Stimulated activated CD4-positive, alpha-beta T cell treated with anti-CD3 and anti-CD28 coated beads, TNF-alpha, amount 100 ng/mL, for 1 hour (primary cell): ENCODE results near the gene MYEOV.
A peak's percentile ranks its signal among the peaks of the same experiment; 100 is the strongest.

Source experiments
- DNase-seq, 3 donors: peaks; one replicate each; pipeline ENCODE4 v3.0.0-alpha.2; 2020; ENCODE audit warnings: low read depth in 3 of 3, low spot score in 1 of 3

Gene MYEOV

DNA sequence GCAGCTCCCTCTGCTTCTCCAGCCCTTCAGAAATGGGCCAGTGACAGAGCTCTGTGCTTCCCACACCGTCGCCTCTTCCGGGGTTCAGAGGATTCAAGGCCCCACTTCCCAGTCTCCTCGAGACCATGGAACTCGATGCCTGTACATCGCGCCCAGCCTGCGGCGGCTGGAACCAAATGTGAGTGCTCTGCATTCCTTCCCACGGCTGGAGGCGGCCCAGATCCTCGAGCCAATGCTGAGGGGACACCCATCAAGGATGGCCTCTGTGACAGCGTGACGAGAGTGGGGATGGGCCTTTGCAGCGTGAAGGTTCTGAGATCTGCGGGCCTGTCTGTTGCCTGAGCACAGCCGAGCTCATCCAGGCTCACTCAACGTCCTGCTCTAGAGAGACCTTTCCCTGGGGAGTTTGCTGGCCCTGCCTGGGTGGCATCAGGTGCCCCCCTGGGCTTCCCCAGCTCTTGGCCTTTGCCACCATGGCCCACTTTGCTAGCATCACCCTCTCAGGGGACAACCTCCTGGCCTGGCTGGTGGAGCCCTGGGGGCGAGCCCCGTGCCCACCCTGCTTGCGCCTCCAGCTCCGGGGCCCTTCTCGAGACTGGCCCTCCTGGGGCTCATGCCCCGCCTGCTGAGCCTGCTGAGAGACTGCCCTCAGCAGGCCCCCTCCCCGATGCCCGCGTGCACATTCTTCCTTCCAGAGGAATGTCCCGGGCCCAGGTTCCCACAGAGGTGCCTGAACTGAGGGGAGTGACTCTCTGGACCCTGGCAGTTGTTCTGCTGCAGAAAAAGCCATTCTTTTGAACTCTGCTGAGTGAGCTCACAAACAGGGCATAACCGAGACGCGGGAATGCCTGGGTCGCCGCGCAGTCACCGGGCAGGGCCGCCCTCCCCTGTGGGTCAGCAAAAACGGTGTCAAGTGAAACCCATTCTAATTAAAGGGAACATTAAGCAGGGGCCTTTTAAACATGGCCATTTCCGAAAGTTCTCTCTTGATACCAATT, 7.3 kb upstream of the MYEOV start:
- DNase-seq, result no peak

DNA sequence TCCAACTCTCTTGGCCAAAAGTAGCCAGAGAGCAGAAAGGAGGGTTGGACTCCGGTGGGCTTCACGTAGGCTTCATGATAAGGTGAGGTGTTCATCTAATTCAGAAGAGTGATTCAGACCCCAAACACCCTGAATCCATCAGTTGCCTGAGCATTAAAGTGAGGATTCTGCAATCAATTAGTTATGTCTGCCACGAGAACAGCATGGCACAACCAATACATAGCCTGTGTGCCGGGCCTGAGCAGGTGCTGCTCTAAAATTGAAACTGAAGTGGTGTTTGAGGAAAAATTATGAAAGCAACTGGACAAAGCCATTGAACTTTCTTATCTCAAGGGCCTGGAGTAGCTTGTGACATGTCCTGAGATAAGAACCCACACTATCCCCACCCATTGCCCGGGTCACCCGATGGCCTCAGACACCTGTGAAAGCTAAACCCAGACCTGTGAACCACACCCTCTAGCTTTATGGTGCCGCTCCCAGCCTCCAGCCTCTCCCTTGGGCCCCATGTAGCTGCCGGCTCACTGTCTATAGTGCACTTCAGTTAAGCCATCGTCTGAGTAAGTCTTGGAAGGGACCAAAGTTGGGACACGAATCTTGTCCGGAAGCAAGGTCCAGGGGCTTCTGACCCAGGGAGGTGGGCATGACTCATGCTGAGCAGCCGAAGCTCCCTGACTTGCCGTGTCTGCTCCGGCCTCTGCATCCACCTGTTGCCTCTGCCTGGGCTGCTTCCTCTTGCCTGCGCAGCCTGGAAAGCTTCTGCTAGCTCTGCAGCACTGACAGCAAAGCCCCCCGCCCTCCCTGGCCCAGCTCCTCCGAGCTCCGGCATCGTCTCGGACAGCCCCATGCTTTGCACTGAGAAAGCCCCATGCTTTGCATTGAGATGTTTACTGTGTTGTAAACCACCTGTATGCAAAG, 5.7 kb upstream of the MYEOV start:
- DNase-seq, result no peak

DNA sequence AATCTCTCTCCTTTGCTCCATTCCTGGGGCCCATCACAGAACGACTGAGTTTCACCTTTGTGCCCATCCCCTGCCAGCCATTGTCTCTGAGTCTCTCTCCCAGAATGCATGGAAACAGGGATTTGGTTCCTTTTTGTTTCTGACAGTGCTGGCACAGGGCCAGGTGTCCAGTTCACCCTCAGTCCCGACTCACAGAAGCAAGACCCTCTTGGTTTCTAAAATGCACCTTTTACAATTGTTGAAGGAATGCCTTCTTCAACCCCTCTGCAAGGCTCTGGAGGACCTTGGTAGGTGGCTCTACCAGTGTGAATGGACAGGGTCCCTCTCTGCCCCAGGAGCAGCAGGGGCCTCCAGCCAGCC, 5.1 kb upstream of the MYEOV start:
- no peak for DNase-seq

DNA sequence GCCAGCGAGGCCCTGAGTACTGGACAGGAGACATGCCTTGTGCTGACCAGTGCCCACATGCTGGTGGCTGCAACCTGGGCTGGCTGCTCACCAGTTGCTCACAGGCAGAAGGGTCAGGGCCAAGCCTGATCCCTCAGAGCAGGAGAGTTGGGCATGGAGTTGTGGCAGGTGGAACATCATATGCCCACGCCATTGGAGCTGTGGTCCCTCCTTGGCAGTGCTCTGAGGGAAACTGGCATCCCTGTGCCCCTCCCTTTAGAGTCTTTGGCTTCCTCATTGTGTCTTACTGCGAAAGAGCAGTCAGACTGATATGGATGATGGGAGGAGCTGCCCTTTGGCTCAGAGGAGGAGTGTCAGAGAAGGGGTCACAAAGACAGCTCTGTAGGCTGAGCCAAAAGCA, 3.1 kb upstream of the MYEOV start:
- no peak for DNase-seq

DNA sequence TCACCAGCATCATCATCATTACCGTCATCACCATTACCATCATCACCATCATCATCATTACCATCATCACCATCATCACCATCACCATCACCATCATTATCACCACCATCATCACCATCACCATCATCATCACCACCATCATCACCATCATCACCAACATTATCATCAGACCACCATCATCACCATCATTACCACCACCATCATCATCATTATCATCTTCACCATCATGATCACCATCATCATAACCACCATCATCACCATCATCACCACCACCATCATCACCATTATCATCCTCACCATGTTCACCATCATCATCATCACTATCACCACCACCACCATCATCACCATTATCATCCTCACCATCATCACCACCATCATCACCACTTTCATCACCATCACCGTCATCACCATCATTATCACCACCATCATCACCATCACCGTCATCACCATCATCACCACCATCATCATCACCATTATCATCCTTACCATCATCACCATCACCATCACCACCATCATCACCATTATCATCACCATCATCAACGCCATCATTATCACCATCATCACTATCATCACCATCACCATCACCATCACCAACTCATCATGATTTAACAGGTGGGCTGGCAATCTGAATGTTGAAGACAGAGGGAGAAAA, 2.4 kb upstream of the MYEOV start:
- no peak for DNase-seq

GRCh38 chr11:69292221-69292648, 1.7 kb upstream of the MYEOV start:
- DNase-seq, result peak in 1 of 3 donors; percentile 58

GRCh38 chr11:69293087-69293486, 868 bp upstream of the MYEOV start:
- no peak for DNase-seq

- DNase-seq, result no peak
These were observed 670 bp downstream of the MYEOV start for GRCh38 chr11:69294571-69295078.

DNA sequence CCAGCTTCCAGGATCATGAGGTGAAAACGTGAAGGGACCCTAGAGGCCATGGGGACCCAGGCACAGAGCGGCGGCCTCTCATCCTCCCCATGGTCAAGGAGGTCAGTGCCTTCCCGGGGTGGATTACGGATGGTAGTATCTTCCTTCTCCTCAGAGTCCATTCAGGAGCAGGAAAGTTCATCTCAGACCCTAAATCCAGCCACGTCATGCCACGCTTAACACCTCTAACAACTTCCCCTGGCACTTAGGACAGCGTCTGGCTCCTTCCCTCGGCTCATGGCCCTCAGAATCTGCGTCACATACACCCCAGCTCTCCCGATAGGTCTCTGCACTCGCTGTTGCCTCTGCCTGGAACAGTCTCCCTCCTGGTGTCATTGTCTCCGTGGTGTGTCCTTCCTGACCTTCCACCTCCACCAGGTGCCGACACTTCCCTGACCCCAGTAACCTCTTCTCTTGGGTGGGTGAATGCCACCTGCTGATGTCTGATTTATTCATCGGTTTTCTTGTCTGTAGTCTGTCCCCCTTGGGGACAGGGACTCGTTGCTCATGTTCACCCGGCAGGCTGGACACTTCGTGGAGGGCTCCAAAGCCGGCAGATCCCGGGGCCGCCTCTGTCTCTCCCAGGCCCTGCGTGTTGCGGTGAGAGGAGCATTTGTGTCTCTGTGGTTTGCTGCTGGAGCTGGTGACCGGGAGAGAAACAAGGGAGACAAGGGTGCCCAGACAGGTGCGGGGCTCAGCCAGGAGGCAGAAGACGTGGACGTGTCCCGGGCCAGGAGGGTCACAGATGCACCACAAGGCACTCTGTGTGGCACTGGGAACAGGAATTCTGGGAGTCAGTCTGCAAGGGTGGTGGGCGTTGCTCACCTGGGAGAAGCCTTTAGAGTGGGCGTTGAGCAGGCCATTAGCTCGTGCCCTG, 1.4 kb downstream of the MYEOV start:
- no peak for DNase-seq

GRCh38 chr11:69295995-69296889, 2.3 kb downstream of the MYEOV start:
- DNase-seq, result no peak

GRCh38 chr11:69296890-69297786, 3.2 kb downstream of the MYEOV start:
- DNase-seq, result peak; percentile 33 to 56 (median 33)

- no peak for DNase-seq
These were observed 3.9 kb downstream of the MYEOV start for GRCh38 chr11:69297787-69298266.

DNA sequence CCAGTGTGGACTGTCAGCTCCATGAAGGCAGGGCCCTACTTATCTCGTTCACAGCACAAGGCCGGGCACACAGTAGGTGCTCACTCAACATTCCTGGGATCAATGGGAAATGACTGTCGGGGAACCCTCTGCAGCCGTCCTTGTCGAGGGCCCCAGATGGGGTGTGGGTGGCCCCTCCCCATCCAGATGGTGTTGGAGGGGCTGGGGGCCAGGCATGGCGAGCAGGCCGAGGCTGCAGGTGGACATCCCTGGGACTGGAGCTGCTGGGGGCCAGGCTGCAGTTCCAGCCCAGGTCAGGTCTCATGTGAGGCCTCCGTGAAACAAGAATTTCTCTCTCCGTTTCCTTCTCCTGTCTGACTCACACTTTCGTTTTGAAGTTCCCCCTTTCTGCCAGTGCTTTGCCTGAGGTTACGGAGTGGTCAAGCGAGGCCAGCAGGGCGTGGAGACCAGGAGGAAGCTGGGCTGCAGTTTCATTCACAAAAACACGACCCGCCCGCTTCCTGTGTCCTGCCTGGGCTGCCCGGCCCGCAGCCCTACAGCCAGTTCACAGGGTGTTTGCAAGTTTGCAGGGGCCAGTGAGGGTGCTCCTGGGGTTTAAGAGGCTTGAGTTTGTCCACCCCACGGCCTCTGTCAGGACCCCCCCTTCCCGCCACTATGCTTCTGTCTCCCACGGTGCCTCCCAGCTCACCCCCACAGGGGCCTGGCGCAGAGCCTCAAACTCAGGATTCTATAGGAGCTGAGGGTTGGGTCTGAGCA, 4.5 kb downstream of the MYEOV start:
- no peak for DNase-seq

DNA sequence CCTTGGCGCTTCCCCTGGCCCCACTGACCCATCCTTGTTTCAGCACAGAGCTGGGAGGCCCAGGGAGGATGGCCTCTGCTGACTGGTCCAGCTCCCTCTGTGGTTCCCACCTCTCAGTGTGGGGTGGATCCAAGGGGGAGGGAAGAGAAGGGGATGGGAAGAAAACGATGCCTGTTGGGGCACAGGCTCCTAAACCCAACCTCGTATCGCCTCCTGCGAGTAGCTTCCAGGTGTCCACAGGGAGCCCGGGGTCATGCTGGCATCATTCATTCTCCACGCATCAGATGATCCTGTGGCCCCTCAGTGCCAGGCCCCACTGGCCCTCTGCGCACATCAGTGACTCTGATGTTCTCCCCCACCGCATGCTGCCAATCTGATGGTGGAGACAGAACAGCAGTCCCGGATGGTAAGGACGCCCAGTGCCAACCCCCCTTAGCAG, 5.1 kb downstream of the MYEOV start:
- DNase-seq, result no peak

DNA sequence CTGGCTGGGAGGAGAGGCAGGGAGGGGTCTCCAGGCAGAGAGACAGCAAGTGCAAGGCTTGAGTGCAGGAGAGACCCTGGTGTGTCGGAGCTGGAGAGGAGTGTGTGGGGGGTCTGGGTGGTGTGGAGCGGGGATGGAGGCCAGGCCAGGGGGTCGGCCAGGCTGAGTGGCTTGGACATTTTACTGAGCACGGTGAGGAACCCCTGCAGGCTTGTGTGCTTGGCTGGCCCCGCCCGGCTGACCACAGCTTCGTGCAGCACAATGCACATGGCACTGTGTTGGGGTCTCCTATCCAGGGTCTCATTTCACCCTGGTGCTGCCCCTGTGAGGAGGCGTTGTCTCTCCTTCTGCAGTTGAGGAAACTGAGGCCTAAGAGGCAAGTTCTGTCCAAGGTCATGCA, 5.6 kb downstream of the MYEOV start:
- DNase-seq, result no peak

DNA sequence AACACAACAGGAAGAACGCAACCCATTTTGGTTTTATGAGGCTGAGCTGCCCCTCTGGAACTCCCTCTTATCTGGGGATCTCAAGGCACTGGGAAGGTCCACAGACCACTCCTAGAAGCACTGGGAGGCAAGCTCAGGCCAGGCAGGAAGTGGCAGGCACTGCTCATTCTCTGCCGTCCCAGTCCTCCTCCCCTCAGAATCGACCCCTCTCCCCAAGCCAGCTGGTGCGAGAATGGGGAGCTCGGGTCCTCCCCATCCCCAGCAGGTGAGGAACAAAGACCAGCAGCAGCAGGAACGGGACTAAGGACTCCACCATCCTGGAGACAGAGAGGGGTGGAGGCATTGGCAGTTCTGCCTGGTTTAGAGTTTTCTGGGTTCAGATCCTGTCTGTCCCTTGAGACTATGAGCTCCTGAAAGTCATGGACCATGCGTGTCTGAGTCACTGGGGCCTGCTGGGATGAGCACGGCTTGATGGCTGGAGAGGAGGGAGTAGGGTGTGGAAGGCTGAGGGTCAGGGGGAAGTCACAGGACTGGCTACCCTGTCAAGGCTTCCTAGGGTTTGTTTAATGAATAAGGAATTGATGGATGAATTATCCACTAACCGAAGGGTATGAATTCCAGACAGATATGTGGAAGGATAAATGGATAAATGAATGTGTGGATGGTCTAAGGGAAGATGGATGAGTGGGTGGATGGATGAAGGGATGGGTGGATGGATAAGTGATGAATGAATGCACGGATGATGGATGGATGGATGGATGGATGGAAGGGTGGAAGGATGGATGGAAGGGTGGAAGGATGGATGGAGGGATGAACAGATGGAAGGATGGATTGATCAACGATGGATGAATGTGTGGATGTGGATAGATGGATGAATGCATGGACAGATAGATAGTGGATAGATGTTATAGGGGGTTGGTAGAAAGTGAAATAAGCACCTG, 6.4 kb downstream of the MYEOV start:
- DNase-seq, result no peak
